Mucosa of stomach (tissue), 1 donor: ENCODE results near the gene METAP1D.

ENCODE experiments used
- H3K27me3 ChIP-seq: one replicate; pipeline ENCODE4 v1.7.0; 2013; ENCODE audit warnings: mild to moderate bottlenecking, low read length; ENCODE audit not compliant: control insufficient read depth, insufficient read depth
- H3K36me3 ChIP-seq: one replicate; pipeline ENCODE4 v1.7.0; 2013; ENCODE audit warnings: low read length; ENCODE audit not compliant: control insufficient read depth, insufficient read depth
- H3K4me1 ChIP-seq: one replicate; pipeline ENCODE4 v1.7.0; 2013; ENCODE audit warnings: mild to moderate bottlenecking, low read length; ENCODE audit not compliant: control insufficient read depth, insufficient read depth
- H3K4me3 ChIP-seq: one replicate; pipeline ENCODE4 v1.7.0; 2013; ENCODE audit warnings: low read length
- H3K9ac ChIP-seq: one replicate; pipeline ENCODE4 v1.7.0; 2013; ENCODE audit warnings: mild to moderate bottlenecking, low read length, moderate library complexity
- H3K9me3 ChIP-seq: one replicate; pipeline ENCODE4 v1.7.0; 2013; ENCODE audit warnings: mild to moderate bottlenecking, low read length, moderate library complexity; ENCODE audit not compliant: control insufficient read depth
- donor health status: Pancreatic carcinoma.

The METAP1D gene

DNA sequence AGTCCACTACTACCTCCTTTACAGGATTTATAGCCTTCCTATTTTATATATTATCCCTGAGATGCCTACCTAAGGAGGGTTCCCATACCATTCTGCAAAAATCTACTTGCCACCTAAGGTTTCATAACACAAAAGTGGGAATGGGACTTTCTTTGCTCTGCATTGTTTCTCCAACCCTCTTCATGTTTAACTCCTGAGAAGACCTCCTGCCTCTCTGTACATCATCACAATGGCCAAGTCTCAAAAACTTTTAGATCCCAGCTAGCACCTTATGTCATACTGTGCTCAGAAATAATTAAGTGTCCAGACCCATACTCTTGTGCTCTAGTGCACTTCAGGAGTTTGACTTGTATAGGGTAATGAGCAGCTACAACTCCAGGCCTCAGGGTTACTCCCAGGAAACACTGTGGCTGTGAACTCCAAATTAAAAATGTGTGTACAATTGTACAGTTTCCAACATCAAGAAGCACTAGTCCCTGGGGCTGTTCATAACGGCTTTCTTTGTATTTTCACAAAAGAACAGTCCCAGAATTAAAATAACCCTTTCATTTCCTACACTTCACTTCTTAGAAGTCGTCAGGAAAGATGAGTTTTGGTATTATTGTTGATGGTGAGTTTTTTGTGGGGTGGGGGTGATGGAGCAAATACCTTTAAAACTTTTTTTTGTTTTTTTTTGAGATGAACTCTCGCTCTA, 39.4 kb downstream of the METAP1D start:
- Histone ChIP-seq H3K27me3 (no peaks in the 10 kb centered on the region), H3K36me3 (no peaks in the 10 kb centered on the region), H3K4me1 (no peaks in the 10 kb centered on the region), H3K9me3 (no peaks in the 10 kb centered on the region), H3K9ac (no peak overlapping the region), H3K4me3 (no peak overlapping the region)

DNA sequence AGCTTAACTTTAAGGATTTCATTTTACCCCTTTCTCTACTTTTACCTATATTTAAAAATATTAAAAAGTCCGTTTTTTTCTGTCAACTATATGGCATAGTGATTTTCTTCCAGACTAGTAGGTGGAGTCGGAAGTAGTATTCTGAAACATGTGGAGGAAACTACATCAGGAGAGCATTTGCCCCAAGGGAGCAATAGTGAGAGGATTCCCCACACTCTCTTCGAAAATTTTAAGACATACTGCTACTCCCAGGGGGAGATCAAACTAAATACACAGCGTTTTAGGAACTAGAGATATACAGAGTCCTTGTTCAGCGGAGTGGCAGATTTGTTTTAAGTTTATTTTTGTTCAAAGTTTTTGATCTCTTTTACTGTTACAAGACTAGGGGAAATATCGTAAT, 40.6 kb downstream of the METAP1D start:
- H3K9me3 ChIP-seq, result no peaks in the 10 kb centered on the region
- H3K27me3 ChIP-seq, result no peaks in the 10 kb centered on the region
- no peaks in the 10 kb centered on the region for H3K36me3 ChIP-seq
- no peak overlapping the region for H3K4me3 ChIP-seq
- H3K9ac ChIP-seq, result no peak overlapping the region
- no peaks in the 10 kb centered on the region for H3K4me1 ChIP-seq

- Histone ChIP-seq H3K4me1 (no peaks in the 10 kb centered on the region), H3K9me3 (no peaks in the 10 kb centered on the region), H3K27me3 (no peaks in the 10 kb centered on the region), H3K36me3 (no peaks in the 10 kb centered on the region), H3K9ac (no peak overlapping the region), H3K4me3 (no peak overlapping the region)
These were observed 46.4 kb downstream of the METAP1D start for GRCh38 chr2:172046080-172046678.

GRCh38 chr2:172046866-172047565, 47.3 kb downstream of the METAP1D start:
- Histone ChIP-seq H3K9ac (no peak overlapping the region), H3K4me1 (no peaks in the 10 kb centered on the region), H3K4me3 (no peak overlapping the region), H3K9me3 (no peaks in the 10 kb centered on the region), H3K36me3 (no peaks in the 10 kb centered on the region), H3K27me3 (no peaks in the 10 kb centered on the region)

GRCh38 chr2:172047566-172048507, 48.1 kb downstream of the METAP1D start:
- no peak overlapping the region for H3K4me3 ChIP-seq
- H3K9me3 ChIP-seq, result no peaks in the 10 kb centered on the region
- no peaks in the 10 kb centered on the region for H3K36me3 ChIP-seq
- no peaks in the 10 kb centered on the region for H3K4me1 ChIP-seq
- H3K27me3 ChIP-seq, result no peaks in the 10 kb centered on the region
- H3K9ac ChIP-seq, result no peak overlapping the region

GRCh38 chr2:172048508-172049503, 49.1 kb downstream of the METAP1D start:
- H3K4me3 ChIP-seq, result no peak overlapping the region
- H3K9ac ChIP-seq, result no peak overlapping the region
- no peaks in the 10 kb centered on the region for H3K27me3 ChIP-seq
- no peaks in the 10 kb centered on the region for H3K4me1 ChIP-seq
- no peaks in the 10 kb centered on the region for H3K9me3 ChIP-seq
- no peaks in the 10 kb centered on the region for H3K36me3 ChIP-seq

GRCh38 chr2:172049567-172050120, 49.9 kb downstream of the METAP1D start:
- no peak overlapping the region for H3K4me3 ChIP-seq
- H3K9me3 ChIP-seq, result no peaks in the 10 kb centered on the region
- H3K27me3 ChIP-seq, result no peaks in the 10 kb centered on the region
- H3K4me1 ChIP-seq, result no peaks in the 10 kb centered on the region
- H3K36me3 ChIP-seq, result no peaks in the 10 kb centered on the region
- no peak overlapping the region for H3K9ac ChIP-seq

GRCh38 chr2:172050479-172051125, 50.8 kb downstream of the METAP1D start:
- Histone ChIP-seq H3K9me3 (no peaks in the 10 kb centered on the region), H3K27me3 (no peaks in the 10 kb centered on the region), H3K36me3 (no peaks in the 10 kb centered on the region), H3K4me1 (no peaks in the 10 kb centered on the region), H3K9ac (no peak overlapping the region), H3K4me3 (no peak overlapping the region)

DNA sequence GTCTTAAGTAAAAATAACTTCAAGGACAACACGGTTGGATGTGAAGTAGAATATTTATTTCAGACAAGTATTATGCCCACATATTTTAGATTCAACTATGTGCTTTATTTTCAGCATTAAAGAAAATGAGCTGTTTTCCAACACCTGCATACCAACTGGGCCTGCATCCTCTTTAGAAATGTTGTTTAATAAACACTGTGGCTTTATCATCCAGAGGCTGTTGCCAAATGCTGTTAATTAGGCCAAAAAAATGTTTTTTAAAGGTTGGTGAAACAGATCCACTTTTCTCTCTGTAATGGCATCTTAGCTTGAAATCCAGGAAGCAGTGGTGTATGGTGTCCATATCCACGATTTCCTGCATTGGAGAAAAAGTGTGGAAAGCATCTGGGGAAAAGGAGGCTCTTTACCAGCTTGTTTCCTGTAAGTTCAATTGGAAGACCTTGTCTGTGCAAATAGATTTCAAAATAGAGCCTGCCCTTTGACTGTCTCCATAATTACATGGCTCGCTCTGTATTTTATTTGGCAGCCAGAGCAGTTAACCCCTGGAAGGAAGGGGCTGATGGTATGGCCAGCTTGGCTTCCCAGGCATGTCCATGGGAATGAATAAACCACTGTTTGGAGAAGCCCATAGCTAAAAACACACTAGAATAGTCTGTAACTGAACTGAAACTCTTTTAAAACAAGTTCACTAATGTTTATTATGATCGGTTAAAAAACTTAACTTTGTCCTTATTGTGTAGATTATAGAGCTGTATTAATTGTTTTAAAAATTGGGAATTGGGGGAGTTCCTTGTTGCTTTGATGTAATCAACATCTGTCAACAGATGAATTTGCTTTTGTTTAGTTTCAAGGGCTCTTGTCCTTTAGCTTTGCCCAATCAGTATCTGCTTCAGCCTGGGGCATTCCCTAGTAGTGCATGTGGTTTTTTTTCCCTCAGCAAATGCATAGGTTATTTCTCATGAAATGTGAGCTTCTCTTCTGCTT, 52.5 kb downstream of the METAP1D start:
- Histone ChIP-seq H3K27me3 (no peaks in the 10 kb centered on the region), H3K9me3 (no peaks in the 10 kb centered on the region), H3K4me1 (no peaks in the 10 kb centered on the region), H3K4me3 (no peak overlapping the region), H3K36me3 (no peaks in the 10 kb centered on the region), H3K9ac (no peak overlapping the region)

DNA sequence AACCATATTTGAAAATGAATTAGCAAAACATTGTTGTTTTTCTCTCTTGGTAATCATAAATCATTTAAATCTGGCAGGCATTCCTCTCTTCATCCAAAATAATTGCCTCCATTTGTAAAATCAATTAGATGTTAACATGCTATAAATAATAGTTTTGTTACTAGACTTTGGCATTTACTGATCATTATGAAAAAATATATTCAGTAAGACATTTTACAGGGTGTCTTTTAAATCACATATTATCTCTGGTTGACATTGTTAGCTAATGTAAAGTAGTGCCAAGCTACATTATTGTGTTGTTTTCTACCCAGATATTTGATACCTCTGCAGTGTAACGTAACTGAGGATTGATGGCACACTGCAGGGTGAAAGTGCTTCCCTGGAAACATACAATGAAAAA, 53.7 kb downstream of the METAP1D start:
- Histone ChIP-seq H3K27me3 (no peaks in the 10 kb centered on the region), H3K9me3 (no peaks in the 10 kb centered on the region), H3K9ac (no peak overlapping the region), H3K4me3 (no peak overlapping the region), H3K36me3 (no peaks in the 10 kb centered on the region), H3K4me1 (no peaks in the 10 kb centered on the region)
